Colonic mucosa (tissue), 4 donors: ENCODE results near the gene F10. TPM values are rescaled to one million over a fixed set of nuclear protein-coding genes. Genes with fewer than 3 reads are reported as not detected.
A peak's percentile ranks its signal among the peaks of the same experiment; 100 is the strongest.

Source experiments
- DNase-seq: peaks from one replicate; pipeline ENCODE4 v3.0.0-alpha.2; 2020
- H3K27ac ChIP-seq: fragments of 200-600 bp; one replicate; pipeline ENCODE4 v1.8.0; 2021
- H3K27me3 ChIP-seq: fragments of 200-600 bp; one replicate; pipeline ENCODE4 v1.8.0; 2021
- H3K36me3 ChIP-seq: fragments of 200-600 bp; one replicate; pipeline ENCODE4 v1.8.0; 2021
- H3K4me1 ChIP-seq: fragments of 200-600 bp; one replicate; pipeline ENCODE4 v1.8.0; 2021; ENCODE audit warnings: mild to moderate bottlenecking
- H3K4me3 ChIP-seq: fragments of 200-600 bp; one replicate; pipeline ENCODE4 v1.8.0; 2021
- H3K9ac ChIP-seq, 2 donors: one replicate each; pipeline ENCODE4 v1.7.0; 2013; ENCODE audit warnings: control low read depth in 2 of 2, low read depth in 2 of 2, low read length in 2 of 2
- H3K9me3 ChIP-seq: fragments of 200-600 bp; one replicate; pipeline ENCODE4 v1.8.0; 2021
- intact Hi-C: fragments of 100-400 bp; cut with DNase I; formaldehyde crosslinking; loops from one replicate; pipeline ENCODE4 v1.14.1; 2022
- total RNA-seq, 2 donors: library from RNA; stranded (reverse); fragmentation: NEBNext Ultra II Directional in 1 of 2; extraction: Animal tissue kit (Norgen Biotek cat#: 25700) in 1 of 2; gene quantifications; one replicate each; pipeline ENCODE4 v1.2.1, GENCODE V29; 2021
- TF ChIP-seq, protein P1 (sequence below): fragments of 200-600 bp; IDR thresholded peaks from one replicate; pipeline ENCODE4 v1.8.0; 2022; ENCODE audit warnings: antibody characterized with exemption, mild to moderate bottlenecking
- donor health status: healthy.
- donor health status: DM: no; HTN: no; CAD: no.
- donor health status: DM: no; HTN: no; CAD: no.

Gene F10
- total RNA-seq, 2 donors from 2014 or later, result 1.5 to 4.1 TPM

DNA sequence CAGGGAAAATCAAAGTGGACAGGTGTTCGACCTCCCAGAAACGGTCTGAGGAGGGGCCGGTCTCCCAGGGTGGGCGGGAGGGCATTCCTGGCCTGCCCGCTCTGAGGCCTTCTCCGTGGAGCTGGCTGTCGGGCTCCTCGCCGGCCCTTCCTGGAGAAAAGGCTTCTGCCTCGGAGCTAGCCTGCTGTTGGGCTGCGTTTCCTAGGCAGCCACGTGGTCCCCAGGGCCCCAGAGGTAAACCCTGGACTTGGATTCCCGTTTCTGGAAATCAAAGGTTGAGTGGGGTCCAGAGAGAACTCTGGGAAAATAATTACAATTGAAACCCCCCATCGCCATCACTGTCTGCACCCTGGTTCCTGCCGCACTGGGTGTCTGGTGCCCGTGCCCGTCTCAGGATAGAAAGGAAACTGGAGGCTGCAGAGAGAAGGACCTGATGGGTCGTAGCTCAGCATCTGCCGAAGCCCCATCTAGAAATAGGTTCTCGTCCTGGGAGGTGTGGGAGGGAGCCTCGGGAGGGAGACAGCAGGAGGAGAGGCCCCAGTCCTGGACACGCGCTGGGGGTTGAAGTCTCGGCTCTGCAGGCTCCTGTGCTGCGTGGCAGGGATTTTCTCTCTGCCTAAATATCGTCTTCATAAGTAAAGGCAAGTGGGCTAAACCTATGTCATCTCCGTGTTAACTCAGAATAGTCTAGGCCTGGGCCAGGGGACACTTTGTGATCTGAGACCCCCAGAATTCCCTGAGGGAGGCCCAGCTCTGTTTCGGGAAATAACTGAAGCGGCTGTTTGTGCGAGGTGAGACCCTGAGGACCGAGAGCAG is 28.2 kb downstream of the F10 start:
- Histone ChIP-seq H3K36me3 (no peaks in the 10 kb centered on the region), H3K4me1 (peaks cover 5% of the 10 kb centered on the region), H3K27ac (no peak overlapping the region), H3K4me3 (no peak overlapping the region), H3K9ac (no peak overlapping the region), H3K27me3 (no peaks in the 10 kb centered on the region), H3K9me3 (no peaks in the 10 kb centered on the region)
- DNase-seq, result no peak
- TF ChIP-seq, protein P1, sequence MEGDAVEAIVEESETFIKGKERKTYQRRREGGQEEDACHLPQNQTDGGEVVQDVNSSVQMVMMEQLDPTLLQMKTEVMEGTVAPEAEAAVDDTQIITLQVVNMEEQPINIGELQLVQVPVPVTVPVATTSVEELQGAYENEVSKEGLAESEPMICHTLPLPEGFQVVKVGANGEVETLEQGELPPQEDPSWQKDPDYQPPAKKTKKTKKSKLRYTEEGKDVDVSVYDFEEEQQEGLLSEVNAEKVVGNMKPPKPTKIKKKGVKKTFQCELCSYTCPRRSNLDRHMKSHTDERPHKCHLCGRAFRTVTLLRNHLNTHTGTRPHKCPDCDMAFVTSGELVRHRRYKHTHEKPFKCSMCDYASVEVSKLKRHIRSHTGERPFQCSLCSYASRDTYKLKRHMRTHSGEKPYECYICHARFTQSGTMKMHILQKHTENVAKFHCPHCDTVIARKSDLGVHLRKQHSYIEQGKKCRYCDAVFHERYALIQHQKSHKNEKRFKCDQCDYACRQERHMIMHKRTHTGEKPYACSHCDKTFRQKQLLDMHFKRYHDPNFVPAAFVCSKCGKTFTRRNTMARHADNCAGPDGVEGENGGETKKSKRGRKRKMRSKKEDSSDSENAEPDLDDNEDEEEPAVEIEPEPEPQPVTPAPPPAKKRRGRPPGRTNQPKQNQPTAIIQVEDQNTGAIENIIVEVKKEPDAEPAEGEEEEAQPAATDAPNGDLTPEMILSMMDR, result no peak
- intact Hi-C loops, result no loop called here

DNA sequence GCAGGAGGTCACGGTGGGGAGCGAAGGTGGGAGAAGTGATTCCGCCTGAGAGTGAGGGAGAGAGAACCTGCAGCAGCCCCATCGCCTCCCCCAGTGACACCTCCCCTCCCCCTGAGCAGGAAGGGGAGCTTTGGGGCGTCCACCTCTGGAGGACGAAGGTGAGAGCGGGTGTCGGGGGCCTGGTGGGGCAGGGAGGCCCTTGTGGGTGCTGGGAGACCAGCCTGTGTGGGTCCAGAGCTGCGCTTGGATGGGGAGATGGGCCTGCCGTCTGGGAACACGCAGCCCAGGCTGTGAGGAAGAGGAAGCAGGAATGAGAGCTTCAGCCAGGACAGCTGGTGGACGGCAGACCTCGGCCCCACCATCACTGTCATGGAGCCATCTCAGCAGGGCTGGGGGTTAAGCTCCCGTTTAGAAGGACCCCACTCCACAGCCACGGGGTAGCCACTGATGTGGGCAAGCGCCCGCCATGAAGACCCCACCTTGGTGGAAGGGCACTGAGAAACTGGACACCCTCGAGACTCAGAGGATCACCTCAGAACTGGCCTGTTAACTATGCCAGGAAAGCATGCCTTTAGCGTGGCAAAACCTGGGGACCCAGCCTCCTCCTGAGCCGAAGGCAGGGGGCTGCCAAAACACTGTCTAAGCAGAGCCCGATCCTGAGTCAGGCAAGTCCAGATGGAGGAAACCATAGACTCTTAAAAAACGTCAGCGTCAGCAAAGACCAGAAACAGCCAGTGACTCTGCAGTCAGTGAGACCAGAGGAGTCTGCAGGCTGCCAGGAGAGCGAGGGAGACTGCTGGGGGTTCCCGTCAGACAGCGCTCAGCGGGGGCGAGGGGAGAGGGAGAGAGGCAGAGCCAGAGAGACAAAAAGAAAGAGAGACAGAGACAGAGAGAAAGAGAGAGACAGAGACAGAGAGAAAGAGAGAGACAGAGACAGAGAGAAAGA is 29.4 kb downstream of the F10 start:
- intact Hi-C loops, result no loop called here
- TF ChIP-seq, protein P1, result no peak
- H3K4me3 ChIP-seq, result no peak overlapping the region
- no peaks in the 10 kb centered on the region for H3K9me3 ChIP-seq
- DNase-seq, result no peak
- no peaks in the 10 kb centered on the region for H3K36me3 ChIP-seq
- H3K4me1 ChIP-seq, result peaks cover 5% of the 10 kb centered on the region
- no peak overlapping the region for H3K9ac ChIP-seq
- no peaks in the 10 kb centered on the region for H3K27me3 ChIP-seq
- H3K27ac ChIP-seq, result no peak overlapping the region

GRCh38 chr13:113152691-113152983 is 30.0 kb downstream of the F10 start:
- H3K27ac ChIP-seq, result no peak overlapping the region

DNA sequence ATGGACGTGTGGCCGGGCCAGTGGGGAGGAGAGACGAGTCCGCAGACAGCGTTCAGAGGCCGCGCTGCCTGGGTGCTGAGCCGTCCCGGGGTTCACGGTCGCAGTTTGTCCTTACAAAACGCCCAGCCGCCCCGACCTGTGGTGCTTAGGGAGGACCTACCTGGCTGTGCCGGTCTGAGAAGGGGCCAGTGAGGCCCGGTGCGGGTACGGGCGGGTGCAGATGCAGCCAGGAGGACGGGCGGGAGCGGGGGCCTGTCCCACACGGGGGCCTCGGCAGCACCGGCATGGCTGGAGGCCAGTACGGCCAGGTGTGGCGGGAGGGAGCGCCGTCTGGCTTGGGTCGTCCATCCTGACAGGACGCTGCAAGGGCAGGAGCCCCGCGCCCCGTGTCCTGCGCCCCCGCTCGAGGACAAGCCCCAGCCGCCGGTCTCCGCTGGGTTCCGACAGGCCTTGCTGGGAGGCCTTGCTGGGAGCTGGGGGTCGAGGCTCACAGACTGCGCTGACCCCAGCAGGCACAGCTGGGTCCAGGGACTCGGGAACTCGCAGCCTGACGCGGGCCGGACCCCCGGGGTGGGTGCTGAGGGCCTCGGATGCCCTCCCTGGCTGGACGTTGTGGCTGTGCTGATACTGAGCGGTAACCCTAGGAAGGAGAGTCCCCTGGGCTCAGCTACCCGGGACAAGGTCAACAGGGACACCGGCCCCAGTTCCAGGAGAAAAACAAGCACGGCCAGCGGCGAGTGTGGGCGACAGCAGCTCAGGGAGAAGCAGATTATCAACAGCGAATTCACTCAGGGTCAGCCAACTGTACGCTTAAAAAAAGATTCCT is 30.6 kb downstream of the F10 start:
- Histone ChIP-seq H3K36me3 (no peaks in the 10 kb centered on the region), H3K4me1 (peaks cover 5% of the 10 kb centered on the region), H3K27me3 (no peaks in the 10 kb centered on the region), H3K4me3 (peak overlapping the region; percentile 34), H3K9me3 (no peaks in the 10 kb centered on the region), H3K9ac (peak overlapping the region; percentile 54 to 65), H3K27ac (no peak overlapping the region)
- DNase-seq, result peak; percentile 56
- intact Hi-C loops, result no loop called here
- TF ChIP-seq, protein P1, result no peak

More at GRCh38 chr13:113152691-113152983, 30.0 kb downstream of the F10 start:
- no peaks in the 10 kb centered on the region for H3K9me3 ChIP-seq
- no peaks in the 10 kb centered on the region for H3K36me3 ChIP-seq
- TF ChIP-seq, protein P1, result no peak
- peaks cover 5% of the 10 kb centered on the region for H3K4me1 ChIP-seq
- intact Hi-C loops, result no loop called here
- H3K27me3 ChIP-seq, result no peaks in the 10 kb centered on the region
- peak overlapping the region; percentile 34 for H3K4me3 ChIP-seq
- DNase-seq, result no peak
- H3K9ac ChIP-seq, result peak overlapping the region; percentile 51 to 65
